Vagina (tissue), 2 donors: ENCODE results near the gene PIWIL1. TPM values are rescaled to one million over a fixed set of nuclear protein-coding genes. Genes with fewer than 3 reads are reported as not detected.

Experiments
- DNase-seq, 2 donors: peaks; one replicate each; pipeline ENCODE4 v3.0.0-alpha.2; 2017; ENCODE audit errors: extremely low spot score in 2 of 2
- H3K27ac ChIP-seq: fragments of 200-600 bp; sonication (generic); one replicate; pipeline ENCODE4 v1.5.1; 2019
- H3K27me3 ChIP-seq: fragments of 200-600 bp; sonication (generic); one replicate; pipeline ENCODE4 v1.5.1; 2019
- H3K36me3 ChIP-seq, 2 donors: fragments of 200-600 bp; sonication (generic); one replicate each; pipeline ENCODE4 v1.5.1; 2017 to 2019
- H3K4me1 ChIP-seq: fragments of 200-600 bp; sonication (generic); one replicate; pipeline ENCODE4 v1.5.1; 2019
- H3K4me3 ChIP-seq, 2 donors: fragments of 200-600 bp; sonication (generic); 1 replicate in 1 of 2; 2 replicates in 1 of 2; pipeline ENCODE4 v1.5.1; 2016 to 2019
- H3K9me3 ChIP-seq: fragments of 200-600 bp; sonication (generic); one replicate; pipeline ENCODE4 v1.5.1; 2019
- CTCF ChIP-seq, 3 experiments: fragments of 450-650 bp in 2 of 3; fragments of 200-600 bp in 1 of 3; sonication (generic) in 1 of 3; IDR thresholded peaks; one replicate each; pipeline ENCODE4 v1.5.1; 2017 to 2019; ENCODE audit warnings: antibody characterized with exemption in 3 of 3, mild to moderate bottlenecking in 2 of 3, moderate library complexity in 2 of 3
- POLR2A ChIP-seq, 2 donors: fragments of 450-650 bp; IDR thresholded peaks; one replicate each; pipeline ENCODE4 v1.6.1; 2017; ENCODE audit warnings: antibody characterized with exemption in 2 of 2, mild to moderate bottlenecking in 2 of 2, moderate library complexity in 2 of 2
- POLR2AphosphoS5 ChIP-seq, 2 donors: sonication (generic); formaldehyde crosslinking; IDR thresholded peaks; one replicate each; pipeline ENCODE4 v1.9.0; 2017; ENCODE audit warnings: antibody characterized with exemption in 2 of 2, mild to moderate bottlenecking in 2 of 2, low read depth in 1 of 2; ENCODE audit not compliant: insufficient read depth in 1 of 2
- intact Hi-C: fragments of 100-400 bp; cut with DNase I; formaldehyde crosslinking; loops from one replicate; pipeline ENCODE4 v1.15.1; 2023
- total RNA-seq: library from RNA; depleted of rRNA; stranded (reverse); fragments of >200 nt; gene quantifications from one replicate; pipeline ENCODE4 v1.2.3, GENCODE V29; 2016

PIWIL1 gene
- total RNA-seq, 1 donor from 2014 or later: not detected

GRCh38 chr12:130420071-130420470, 82.4 kb downstream of the PIWIL1 start:
- H3K36me3 ChIP-seq: no peaks in the 10 kb centered on the region
- no peak for TF ChIP-seq POLR2A (IDR thresholded peaks at IDR 0.05)
- no peak for TF ChIP-seq POLR2AphosphoS5 (IDR thresholded peaks at IDR 0.05; ENCODE audit: insufficient read depth in 1 of 2, low read depth in 1 of 2)
- intact Hi-C loops: no loop called here

GRCh38 chr12:130421896-130422295, 84.2 kb downstream of the PIWIL1 start:
- H3K36me3 ChIP-seq: no peaks in the 10 kb centered on the region
- H3K4me3 ChIP-seq: no peak overlapping the region
- H3K27ac ChIP-seq: no peak overlapping the region
- H3K4me1 ChIP-seq: no peaks in the 10 kb centered on the region
- intact Hi-C loops: no loop called here
- no peaks in the 10 kb centered on the region for H3K27me3 ChIP-seq
- peak; percentile 25 to 37 for DNase-seq
- no peaks in the 10 kb centered on the region for H3K9me3 ChIP-seq
- TF ChIP-seq POLR2AphosphoS5 (IDR thresholded peaks at IDR 0.05; ENCODE audit: insufficient read depth in 1 of 2, low read depth in 1 of 2) (no peak), CTCF (IDR thresholded peaks at IDR 0.05) (no peak), POLR2A (IDR thresholded peaks at IDR 0.05) (no peak)

More at GRCh38 chr12:130420071-130420470, 82.4 kb downstream of the PIWIL1 start:
- Histone ChIP-seq H3K27me3 (no peaks in the 10 kb centered on the region), H3K27ac (no peak overlapping the region), H3K4me1 (no peaks in the 10 kb centered on the region), H3K9me3 (no peaks in the 10 kb centered on the region), H3K4me3 (no peak overlapping the region)
- peak in 1 of 2 donors; percentile 7 for DNase-seq

Other genes starting within 250 kb of the PIWIL1 start
- gene FZD10, start 175.4 kb upstream of the PIWIL1 start, total RNA-seq: 5.2 TPM